Measurements from ENCODE around the gene FGGY. TPM values are rescaled to one million over a fixed set of nuclear protein-coding genes. Genes with fewer than 3 reads are reported as not detected.
A peak's percentile ranks its signal among the peaks of the same experiment; 100 is the strongest.

FGGY gene
- total RNA-seq, 1 donor = 24.6 TPM

DNA sequence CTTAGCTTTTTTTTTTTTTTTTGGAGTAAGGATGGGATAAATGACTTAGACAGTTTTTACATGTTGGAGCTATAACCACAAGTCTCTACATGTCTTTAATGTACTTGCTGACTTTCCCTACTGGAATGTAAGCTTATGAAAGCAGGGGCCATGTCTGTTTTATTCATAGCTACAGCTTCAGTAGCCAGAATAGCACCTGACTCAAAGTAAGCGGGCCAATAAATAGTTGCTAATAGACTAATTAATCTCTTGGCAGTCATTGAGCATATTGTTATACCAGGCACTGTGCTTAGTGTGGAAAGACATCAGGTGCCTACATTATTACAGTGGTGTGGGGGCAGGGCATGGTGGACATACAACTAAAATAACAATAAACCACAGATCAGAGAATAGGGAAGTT is 433.4 kb downstream of the FGGY start:
- Histone ChIP-seq H3K4me1 (ENCODE audit: insufficient read depth, low read length) (peaks cover 35% of the 10 kb centered on the region), H3K4me2 (ENCODE audit: insufficient read depth, low read length) (peak overlapping the region; percentile 61), H3K79me2 (ENCODE audit: insufficient read depth, low read length) (no peaks in the 10 kb centered on the region), H3K9me3 (ENCODE audit: low read depth, low read length) (no peaks in the 10 kb centered on the region), H2AFZ (ENCODE audit: low read length) (peak overlapping the region; percentile 76), H3K27ac (ENCODE audit: low read depth, low read length) (peak overlapping the region; percentile 94), H4K20me1 (ENCODE audit: insufficient read depth, low read length) (no peaks in the 10 kb centered on the region), H3K27me3 (ENCODE audit: insufficient read depth, low read length) (no peaks in the 10 kb centered on the region), H3K36me3 (ENCODE audit: insufficient read depth, low read length) (no peaks in the 10 kb centered on the region), H3K4me3 (ENCODE audit: insufficient read depth, low read length) (peak overlapping the region; percentile 10)
- no peak for DNase-seq (ENCODE audit: insufficient read length, low spot score, missing footprints)
- TF ChIP-seq CTCF (IDR thresholded peaks at IDR 0.05; ENCODE audit: extremely low read depth, low read depth, low read length) = no peak

GRCh38 chr1:59730759-59731478 is 434.0 kb downstream of the FGGY start:
- H3K4me3 ChIP-seq (ENCODE audit: insufficient read depth, low read length) = peak overlapping the region; percentile 10
- no peak for TF ChIP-seq CTCF (IDR thresholded peaks at IDR 0.05; ENCODE audit: extremely low read depth, low read depth, low read length)
- H3K27ac ChIP-seq (ENCODE audit: low read depth, low read length) = peak overlapping the region; percentile 94
- H3K79me2 ChIP-seq (ENCODE audit: insufficient read depth, low read length) = no peaks in the 10 kb centered on the region
- H3K4me1 ChIP-seq (ENCODE audit: insufficient read depth, low read length) = peaks cover 35% of the 10 kb centered on the region
- H4K20me1 ChIP-seq (ENCODE audit: insufficient read depth, low read length) = no peaks in the 10 kb centered on the region
- peak overlapping the region; percentile 33 for H2AFZ ChIP-seq (ENCODE audit: low read length)
- H3K36me3 ChIP-seq (ENCODE audit: insufficient read depth, low read length) = no peaks in the 10 kb centered on the region
- peak overlapping the region; percentile 61 for H3K4me2 ChIP-seq (ENCODE audit: insufficient read depth, low read length)
- no peaks in the 10 kb centered on the region for H3K27me3 ChIP-seq (ENCODE audit: insufficient read depth, low read length)
- H3K9me3 ChIP-seq (ENCODE audit: low read depth, low read length) = no peaks in the 10 kb centered on the region
- DNase-seq (ENCODE audit: insufficient read length, low spot score, missing footprints) = peak; percentile 66

- Histone ChIP-seq H3K27me3 (ENCODE audit: insufficient read depth, low read length) (no peaks in the 10 kb centered on the region), H4K20me1 (ENCODE audit: insufficient read depth, low read length) (no peaks in the 10 kb centered on the region), H3K36me3 (ENCODE audit: insufficient read depth, low read length) (no peaks in the 10 kb centered on the region), H3K4me2 (ENCODE audit: insufficient read depth, low read length) (peak overlapping the region; percentile 17), H3K4me1 (ENCODE audit: insufficient read depth, low read length) (peaks cover 35% of the 10 kb centered on the region), H2AFZ (ENCODE audit: low read length) (peak overlapping the region; percentile 33), H3K9me3 (ENCODE audit: low read depth, low read length) (no peaks in the 10 kb centered on the region), H3K79me2 (ENCODE audit: insufficient read depth, low read length) (no peaks in the 10 kb centered on the region), H3K27ac (ENCODE audit: low read depth, low read length) (peak overlapping the region; percentile 94), H3K4me3 (ENCODE audit: insufficient read depth, low read length) (no peak overlapping the region)
- no peak for TF ChIP-seq CTCF (IDR thresholded peaks at IDR 0.05; ENCODE audit: extremely low read depth, low read depth, low read length)
- DNase-seq (ENCODE audit: insufficient read length, low spot score, missing footprints) = peak; percentile 64
Observed at GRCh38 chr1:59731591-59731990, 434.7 kb downstream of the FGGY start.

DNA sequence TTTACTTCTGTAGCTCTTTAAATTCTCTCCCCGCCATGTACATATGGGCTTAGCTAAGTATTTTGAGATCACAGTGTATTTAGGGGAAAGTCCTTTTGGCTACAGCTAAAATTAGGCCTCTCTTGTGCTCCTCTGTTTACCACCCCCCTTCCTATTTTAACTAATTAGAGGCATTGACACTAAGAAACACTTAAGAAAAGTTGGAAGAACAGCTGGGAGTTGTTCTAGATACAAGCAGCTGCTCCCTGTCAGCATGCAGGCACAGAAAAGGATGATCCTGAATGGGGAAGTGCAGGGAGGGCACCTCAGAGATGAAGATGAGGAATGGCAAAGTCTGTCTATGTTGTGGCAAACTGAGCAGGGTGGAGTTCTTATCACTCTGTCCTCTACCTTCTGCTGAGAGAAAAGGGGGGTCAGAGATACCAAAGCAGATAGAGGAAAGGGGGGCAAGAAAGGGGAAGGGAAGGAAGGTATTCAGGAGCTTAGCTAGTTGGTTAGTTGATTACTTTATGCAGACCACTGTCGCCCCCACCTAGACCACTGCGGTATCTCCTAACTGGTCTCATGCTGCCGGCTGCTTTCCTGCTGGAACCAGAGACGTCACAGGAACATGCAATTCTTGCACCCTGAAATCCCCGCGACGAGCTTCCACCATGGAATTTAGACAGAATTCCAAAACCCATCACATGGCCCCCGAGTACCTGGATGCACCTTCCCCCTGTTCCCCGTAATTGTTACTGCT is 435.5 kb downstream of the FGGY start:
- peak; percentile 45 for DNase-seq (ENCODE audit: insufficient read length, low spot score, missing footprints)
- TF ChIP-seq CTCF (IDR thresholded peaks at IDR 0.05; ENCODE audit: extremely low read depth, low read depth, low read length) = no peak
- Histone ChIP-seq H3K4me3 (ENCODE audit: insufficient read depth, low read length) (no peak overlapping the region), H3K4me1 (ENCODE audit: insufficient read depth, low read length) (peaks cover 35% of the 10 kb centered on the region), H3K9me3 (ENCODE audit: low read depth, low read length) (no peaks in the 10 kb centered on the region), H3K79me2 (ENCODE audit: insufficient read depth, low read length) (no peaks in the 10 kb centered on the region), H3K27me3 (ENCODE audit: insufficient read depth, low read length) (no peaks in the 10 kb centered on the region), H2AFZ (ENCODE audit: low read length) (peak overlapping the region; percentile 26), H4K20me1 (ENCODE audit: insufficient read depth, low read length) (no peaks in the 10 kb centered on the region), H3K36me3 (ENCODE audit: insufficient read depth, low read length) (no peaks in the 10 kb centered on the region), H3K4me2 (ENCODE audit: insufficient read depth, low read length) (no peak overlapping the region), H3K27ac (ENCODE audit: low read depth, low read length) (peak overlapping the region; percentile 94)

Measured in osteoblast (primary cell).